GM12891 (cell line): ENCODE data around the gene ADAP1.

Experiments
- POLR2A ChIP-seq: IDR thresholded peaks from 2 replicates; pipeline ENCODE4 v1.6.1; 2011; ENCODE audit warnings: low read depth, low read length, control low read depth
- POLR2AphosphoS5 ChIP-seq: IDR thresholded peaks from 2 replicates; pipeline ENCODE4 v1.6.1; 2011; ENCODE audit warnings: low read depth, low read length, control low read depth
- POU2F2 ChIP-seq: IDR thresholded peaks from 2 replicates; pipeline ENCODE4 v1.6.1; 2011; ENCODE audit warnings: low read depth, mild to moderate bottlenecking, control low read depth, low read length, moderate library complexity
- TAF1 ChIP-seq: IDR thresholded peaks from 2 replicates; pipeline ENCODE4 v1.6.1; 2011; ENCODE audit warnings: low read depth, low read length, control low read depth

- TF ChIP-seq TAF1 (no peak), POLR2A (no peak), POLR2AphosphoS5 (no peak), POU2F2 (no peak)
Measured at GRCh38 chr7:972110-972509, 17.6 kb upstream of the ADAP1 start.
